Measurements from ENCODE around the gene PROCR. TPM values are rescaled to one million over a fixed set of nuclear protein-coding genes. Genes with fewer than 3 reads are reported as not detected.

PROCR gene
- total RNA-seq, 1 donor from 2014 or later = 104 TPM

- Histone ChIP-seq H3K9me3 (no peaks in the 10 kb centered on the region), H3K27ac (no peak within 1 kb of the TSS), H3K4me1 (peaks cover 8% of the 10 kb centered on the region), H3K27me3 (no peaks in the 10 kb centered on the region), H3K36me3 (no peaks in the 10 kb centered on the region), H3K4me3 (peak within 1 kb of the TSS; percentile 9 to 29)
- DNase-seq (ENCODE audit: extremely low spot score in 2 of 2) = no peak
- no peak for TF ChIP-seq CTCF (IDR thresholded peaks at IDR 0.05)
- no peak for TF ChIP-seq POLR2A (IDR thresholded peaks at IDR 0.05)
- TF ChIP-seq POLR2AphosphoS5 (IDR thresholded peaks at IDR 0.05; ENCODE audit: insufficient read depth in 1 of 2, low read depth in 1 of 2) = no peak
- intact Hi-C loops (cut with DNase I) = no loop called here
Observed at GRCh38 chr20:35226126-35226883, 54.4 kb downstream of the PROCR start, which contains the start of gene MMP24. Gene MMP24, plus strand, starts transcription at chr20:35226690. Its CDS starts 49 bp downstream, at chr20:35226739.

Small RNAs within 50 kb of the gene (small RNA-seq; reads per million reads assigned to genes)
- gene MT1P3 (not detected), gene RNA5SP483 (not detected)

Other genes starting within 250 kb of the PROCR start
- 47.9 TPM for gene GSS, start 216.3 kb upstream of the PROCR start, total RNA-seq
- gene MYH7B, start 216.2 kb upstream of the PROCR start, total RNA-seq = under 0.01 TPM
- 61.9 TPM for gene TRPC4AP, start 79.3 kb upstream of the PROCR start, total RNA-seq
- gene EDEM2, start 24.7 kb upstream of the PROCR start, total RNA-seq = 12.8 TPM
- 0.98 TPM for gene MMP24, start 54.6 kb downstream of the PROCR start, total RNA-seq
- 36.8 TPM for gene MMP24OS, start 106.0 kb downstream of the PROCR start, total RNA-seq
- 124 TPM for gene EIF6, start 112.7 kb downstream of the PROCR start, total RNA-seq
- gene FAM83C, start 120.4 kb downstream of the PROCR start, total RNA-seq = 16.9 TPM
- gene UQCC1, start 239.9 kb downstream of the PROCR start, total RNA-seq = 33.9 TPM